Activated CD8-positive, alpha-beta memory T cell treated with anti-CD3 and anti-CD28 coated beads, Interleukin-2, amount 10 ng/mL, durations not matched to agents 7 days and 5 days (primary cell): ENCODE results near the gene ACVR1B. TPM values are rescaled to one million over a fixed set of nuclear protein-coding genes. Genes with fewer than 3 reads are reported as not detected.

Experiments used
- ATAC-seq: fragments of 150-1000 bp; cut with Tn5 transposase; one replicate; pipeline ENCODE4 v1.10.0; 2021; ENCODE audit warnings: moderate library complexity
- CTCF ChIA-PET: fragments of 350-600 bp; sonication (Branson Sonifier 250); formaldehyde crosslinking; loops from one replicate; lab custom pipeline; 2021; ENCODE audit warnings: antibody characterized with exemption; lab: Charles Lee
- DNase-seq: peaks from one replicate; pipeline ENCODE4 v3.0.0-alpha.2; 2020
- H3K27ac Mint-ChIP-seq: one replicate; pipeline ENCODE4 v1.8.0; 2021; ENCODE audit warnings: mild to moderate bottlenecking, mixed read lengths
- H3K27me3 Mint-ChIP-seq: one replicate; pipeline ENCODE4 v1.8.0; 2021; ENCODE audit warnings: mixed read lengths
- H3K36me3 Mint-ChIP-seq: one replicate; pipeline ENCODE4 v1.8.0; 2021; ENCODE audit warnings: mild to moderate bottlenecking, mixed read lengths
- H3K4me1 Mint-ChIP-seq: one replicate; pipeline ENCODE4 v1.8.0; 2021; ENCODE audit warnings: mixed read lengths
- H3K4me3 Mint-ChIP-seq: one replicate; pipeline ENCODE4 v1.8.0; 2021; ENCODE audit warnings: mild to moderate bottlenecking, moderate library complexity, mixed read lengths
- H3K9me3 Mint-ChIP-seq: one replicate; pipeline ENCODE4 v1.8.0; 2022; ENCODE audit warnings: low read depth, mixed read lengths
- total RNA-seq, 2 experiments: library from RNA; stranded (reverse); gene quantifications; one replicate each; pipeline ENCODE4 v1.2.3, GENCODE V29; 2021

Gene ACVR1B
- total RNA-seq, 2 experiments from 2014 or later, result 3.5 to 4.3 TPM

DNA sequence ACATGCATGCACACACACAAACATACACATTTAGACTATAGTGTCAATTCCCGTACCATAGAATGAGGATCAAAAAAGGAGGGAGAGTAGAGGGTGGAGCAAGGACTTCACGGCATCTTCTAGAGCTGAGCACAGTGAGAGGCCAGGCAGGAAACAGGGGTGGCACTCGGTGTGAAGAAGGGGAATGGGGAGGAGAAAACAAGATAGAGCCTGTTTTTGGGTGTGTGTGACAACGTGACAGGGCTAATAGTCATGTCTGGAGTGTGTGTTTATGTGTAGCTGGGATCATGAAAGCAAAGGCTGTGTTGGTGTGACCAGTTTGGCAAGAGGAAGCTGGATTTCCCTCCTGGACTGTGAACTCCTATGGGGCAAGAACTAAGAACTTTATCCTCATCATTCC, 9.9 kb upstream of the ACVR1B start:
- ATAC-seq (no peak), DNase-seq (no peak)
- H3K27me3 Mint-ChIP-seq, result peaks cover 37% of the 10 kb centered on the region
- peaks cover 3% of the 10 kb centered on the region for H3K36me3 Mint-ChIP-seq
- CTCF ChIA-PET, result interaction anchor here (0.9 to 1.7 kb wide), 2 partner anchors 29 to 84 kb away, joined by 3 read pairs; no protein-coding TSS in a partner anchor
- H3K27ac Mint-ChIP-seq, result no peak overlapping the region
- H3K9me3 Mint-ChIP-seq, result peaks cover 7% of the 10 kb centered on the region
- no peaks in the 10 kb centered on the region for H3K4me1 Mint-ChIP-seq
- H3K4me3 Mint-ChIP-seq, result no peak overlapping the region

DNA sequence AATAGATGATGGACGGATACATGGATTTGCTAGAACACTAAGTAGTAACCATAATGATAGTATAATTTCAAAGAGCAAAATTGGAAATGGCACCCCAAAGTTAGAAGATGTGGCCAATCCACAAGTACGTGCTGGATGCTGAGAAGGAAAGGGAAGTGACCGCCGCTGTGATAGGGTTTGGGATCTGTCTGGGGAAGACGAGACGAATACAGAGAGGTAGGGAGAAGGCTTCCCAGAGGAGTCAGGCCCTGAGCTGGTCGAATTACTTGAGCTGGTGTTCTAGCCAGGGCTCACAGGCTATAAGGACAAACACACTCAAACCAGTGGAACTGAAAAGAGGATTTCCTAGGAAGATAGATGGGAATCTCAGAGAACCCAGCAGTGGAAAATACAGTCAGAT, 9.4 kb upstream of the ACVR1B start:
- Mint-ChIP-seq H3K27me3 (peaks cover 38% of the 10 kb centered on the region), H3K4me3 (no peak overlapping the region), H3K4me1 (no peaks in the 10 kb centered on the region), H3K36me3 (peaks cover 3% of the 10 kb centered on the region), H3K27ac (no peak overlapping the region), H3K9me3 (peaks cover 7% of the 10 kb centered on the region)
- DNase-seq (no peak), ATAC-seq (no peak)
- CTCF ChIA-PET, result interaction anchor here (0.9 to 1.7 kb wide), 2 partner anchors 29 to 83 kb away, joined by 3 read pairs; no protein-coding TSS in a partner anchor

DNA sequence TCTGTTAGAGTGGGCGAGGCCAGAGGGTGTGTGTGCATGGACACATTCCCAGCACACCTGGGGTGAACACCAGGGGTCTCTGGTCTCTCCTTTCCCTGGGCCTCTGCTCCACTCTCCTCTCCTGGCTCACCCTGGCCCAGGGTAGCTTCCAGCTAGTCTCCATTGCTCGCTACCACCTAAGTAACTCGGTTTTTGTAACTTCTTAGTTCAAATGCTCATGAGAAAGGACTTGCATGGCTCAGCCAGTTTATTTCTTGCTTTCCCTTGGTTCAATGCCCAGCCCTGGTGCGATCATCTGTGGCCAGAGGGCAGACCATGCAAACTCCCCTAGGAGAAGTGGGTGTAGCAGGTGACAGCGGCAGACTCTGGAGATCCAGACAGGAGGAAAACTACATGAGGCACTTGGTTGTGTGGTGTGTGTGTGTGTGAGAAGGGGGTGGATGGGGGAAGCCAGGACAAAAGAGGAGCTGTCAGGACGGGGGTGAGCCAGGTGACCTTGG, 8.9 kb upstream of the ACVR1B start:
- peaks cover 3% of the 10 kb centered on the region for H3K36me3 Mint-ChIP-seq
- peaks cover 41% of the 10 kb centered on the region for H3K27me3 Mint-ChIP-seq
- H3K27ac Mint-ChIP-seq, result no peak overlapping the region
- CTCF ChIA-PET, result interaction anchor here (1.7 kb wide), 1 partner anchor 83 kb away, joined by 3 read pairs; no protein-coding TSS in a partner anchor
- no peak overlapping the region for H3K4me3 Mint-ChIP-seq
- DNase-seq, result no peak
- H3K4me1 Mint-ChIP-seq, result no peaks in the 10 kb centered on the region
- no peak for ATAC-seq
- peaks cover 9% of the 10 kb centered on the region for H3K9me3 Mint-ChIP-seq

DNA sequence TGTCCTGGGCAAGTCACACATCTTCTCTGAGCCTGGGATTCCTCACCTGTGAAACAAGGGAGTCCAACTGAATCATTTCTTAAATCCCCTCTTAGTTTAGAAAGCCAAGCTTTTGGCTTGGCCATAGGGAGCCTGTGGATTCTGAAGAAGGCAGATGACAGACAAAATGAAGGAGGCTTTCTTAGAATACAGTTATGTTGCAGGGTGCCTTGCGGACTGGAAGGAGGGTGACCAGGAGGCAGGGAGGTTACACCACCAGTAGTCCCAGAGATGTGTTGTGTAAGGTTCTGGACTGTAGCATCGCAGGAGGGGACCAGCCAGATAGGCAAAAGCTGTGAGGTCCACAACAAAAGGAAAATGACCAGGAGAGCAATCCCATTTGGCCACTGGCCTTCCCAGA, 8.2 kb upstream of the ACVR1B start:
- H3K9me3 Mint-ChIP-seq, result peaks cover 9% of the 10 kb centered on the region
- DNase-seq (no peak), ATAC-seq (no peak)
- H3K36me3 Mint-ChIP-seq, result peaks cover 3% of the 10 kb centered on the region
- CTCF ChIA-PET, result interaction anchor here (0.9 kb wide), 1 partner anchor 21 kb away, joined by 3 read pairs; no protein-coding TSS in a partner anchor
- H3K4me3 Mint-ChIP-seq, result no peak overlapping the region
- H3K27ac Mint-ChIP-seq, result no peak overlapping the region
- H3K4me1 Mint-ChIP-seq, result no peaks in the 10 kb centered on the region
- peaks cover 46% of the 10 kb centered on the region for H3K27me3 Mint-ChIP-seq

DNA sequence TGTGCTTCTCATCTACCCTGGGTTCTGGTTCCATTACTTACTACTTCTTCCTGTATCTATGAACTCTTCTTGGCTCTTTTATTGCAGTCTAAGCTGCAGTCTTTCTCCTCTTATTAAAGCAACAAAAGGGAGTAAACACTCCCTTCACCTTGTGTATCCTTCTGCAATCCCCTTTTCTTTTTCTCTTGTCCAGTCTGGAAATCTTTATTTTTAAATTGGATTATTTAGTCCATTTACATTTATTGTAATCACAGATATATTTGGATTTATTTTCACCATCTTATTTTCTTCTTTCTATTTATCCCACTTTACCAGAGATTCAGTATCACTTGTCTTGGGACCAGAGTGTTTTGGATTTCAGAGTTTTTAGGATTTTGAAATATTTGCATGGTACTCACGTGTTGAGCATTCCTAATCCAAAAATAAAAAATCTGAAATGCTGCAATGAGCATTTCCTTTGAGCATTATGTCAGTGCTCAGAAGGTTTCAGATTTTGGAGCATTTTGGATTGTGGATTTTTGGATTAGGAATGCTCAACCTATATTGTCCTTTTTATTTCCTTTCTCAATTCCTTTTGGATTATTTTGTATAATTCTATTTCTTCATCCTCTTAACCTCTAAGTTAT, 6.8 kb upstream of the ACVR1B start:
- no peak for DNase-seq
- CTCF ChIA-PET, result no interaction called here
- H3K27me3 Mint-ChIP-seq, result peaks cover 55% of the 10 kb centered on the region

DNA sequence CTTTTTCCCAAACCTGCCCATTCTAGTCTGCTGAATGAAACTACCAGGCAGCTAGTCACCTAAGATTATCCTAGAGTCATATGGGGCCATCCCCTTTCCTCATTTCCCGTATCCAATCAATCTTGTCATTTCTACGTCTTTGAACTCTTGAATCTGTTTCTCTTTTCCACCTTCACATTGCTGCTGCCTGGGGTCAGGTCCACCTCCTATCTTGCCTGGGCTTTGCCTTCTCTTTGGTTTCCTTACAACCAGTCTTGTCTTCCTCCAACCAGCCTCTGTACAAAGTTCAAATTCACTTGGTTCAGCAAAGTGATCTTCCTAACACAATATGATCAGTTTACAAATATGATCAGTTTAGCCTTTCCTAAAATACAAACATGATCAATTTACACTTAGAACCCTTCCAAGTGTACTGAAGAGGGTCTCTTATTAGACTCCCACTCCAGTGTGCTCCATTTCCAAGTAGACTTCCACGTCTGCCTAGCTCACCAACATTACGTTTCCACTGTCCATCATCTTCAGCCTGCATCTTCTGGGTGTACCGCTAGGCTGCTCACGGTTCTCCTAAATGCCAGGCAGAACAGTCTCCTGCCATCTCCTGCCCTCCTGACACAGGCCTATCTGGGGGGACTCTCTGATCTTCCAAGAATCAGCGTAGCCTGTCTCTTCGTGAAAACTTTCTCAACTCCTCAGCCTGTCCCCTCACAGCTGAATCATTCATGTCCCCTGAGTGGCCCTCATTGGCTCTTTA, 4.1 kb upstream of the ACVR1B start:
- peaks cover 3% of the 10 kb centered on the region for H3K36me3 Mint-ChIP-seq
- H3K4me1 Mint-ChIP-seq, result peaks cover 5% of the 10 kb centered on the region
- H3K4me3 Mint-ChIP-seq, result no peak overlapping the region
- DNase-seq, result no peak
- no peak overlapping the region for H3K27ac Mint-ChIP-seq
- CTCF ChIA-PET, result interaction anchor here (1.0 to 1.4 kb wide), 2 partner anchors 24 to 73 kb away, joined by 3 to 7 read pairs; no protein-coding TSS in a partner anchor
- H3K9me3 Mint-ChIP-seq, result peaks cover 9% of the 10 kb centered on the region
- H3K27me3 Mint-ChIP-seq, result peaks cover 55% of the 10 kb centered on the region
- ATAC-seq, result no peak

More for the DNA sequence above, 6.8 kb upstream of the ACVR1B start:
- Mint-ChIP-seq H3K9me3 (peaks cover 9% of the 10 kb centered on the region), H3K36me3 (peaks cover 3% of the 10 kb centered on the region), H3K27ac (no peak overlapping the region), H3K4me3 (no peak overlapping the region), H3K4me1 (no peaks in the 10 kb centered on the region)
- no peak for ATAC-seq

DNA sequence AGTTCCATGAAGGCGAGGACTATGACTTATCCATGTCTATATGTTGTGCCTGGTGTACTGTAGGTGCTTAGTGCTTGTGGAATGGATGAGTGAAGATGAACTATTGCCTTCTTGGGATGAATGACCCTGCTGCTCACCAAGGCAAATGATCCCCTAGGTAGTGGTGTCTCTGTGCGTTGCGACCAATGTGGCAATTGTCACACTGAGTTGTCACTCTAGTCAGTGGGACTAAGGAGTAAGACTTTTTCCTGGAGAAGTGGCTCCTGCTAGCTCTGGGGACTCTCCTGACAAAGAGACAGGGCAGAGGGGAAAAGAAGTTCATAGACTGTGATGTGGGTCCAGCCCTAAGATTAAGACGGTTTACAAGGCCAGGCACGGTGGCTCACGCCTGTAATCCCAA, 3.4 kb upstream of the ACVR1B start:
- Mint-ChIP-seq H3K4me1 (peaks cover 9% of the 10 kb centered on the region), H3K4me3 (no peak overlapping the region), H3K27me3 (peaks cover 60% of the 10 kb centered on the region), H3K36me3 (peaks cover 3% of the 10 kb centered on the region), H3K9me3 (peaks cover 9% of the 10 kb centered on the region), H3K27ac (no peak overlapping the region)
- CTCF ChIA-PET, result no interaction called here
- DNase-seq, result no peak
- ATAC-seq, result no peak

DNA sequence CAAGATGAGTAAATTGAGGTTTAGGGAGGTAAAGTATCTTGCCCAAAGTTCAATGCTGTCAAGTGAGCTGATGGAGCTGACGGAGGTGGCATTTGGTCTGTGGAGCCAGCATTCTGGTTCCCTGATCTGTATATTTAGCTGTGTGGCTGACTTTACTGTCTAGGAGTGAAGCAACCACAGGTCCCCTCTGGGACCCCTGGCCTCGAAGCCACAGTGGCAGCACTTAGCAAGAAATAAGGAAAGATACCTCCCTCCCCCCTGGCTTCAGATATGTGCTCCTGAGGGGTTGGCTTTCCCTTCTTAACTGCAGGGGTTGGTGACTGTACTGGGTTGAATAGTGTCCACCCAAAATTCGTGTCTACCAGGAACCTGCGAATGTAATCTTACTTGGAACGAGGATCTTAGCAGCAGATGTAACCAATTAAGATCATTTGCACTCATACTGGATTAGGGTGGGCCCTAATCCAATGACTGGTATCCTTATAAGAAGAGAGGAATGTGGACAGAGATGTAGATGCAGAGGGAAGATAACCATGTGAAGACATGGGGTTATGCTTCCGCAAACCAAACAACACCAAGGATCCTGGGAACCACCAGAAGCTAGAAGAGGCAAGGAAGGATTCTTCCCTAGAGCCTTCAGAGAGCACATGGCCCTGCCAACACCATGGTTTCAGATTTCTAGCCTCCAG, 2.0 kb upstream of the ACVR1B start:
- H3K4me1 Mint-ChIP-seq, result peaks cover 9% of the 10 kb centered on the region
- H3K27ac Mint-ChIP-seq, result no peak overlapping the region
- H3K27me3 Mint-ChIP-seq, result peaks cover 63% of the 10 kb centered on the region
- H3K4me3 Mint-ChIP-seq, result no peak overlapping the region
- DNase-seq (no peak), ATAC-seq (no peak)
- peaks cover 6% of the 10 kb centered on the region for H3K9me3 Mint-ChIP-seq
- peaks cover 1% of the 10 kb centered on the region for H3K36me3 Mint-ChIP-seq
- CTCF ChIA-PET, result interaction anchor here (1.1 to 3.8 kb wide), 3 partner anchors 22 to 67 kb away, joined by 4 to 14 read pairs (median 5); no protein-coding TSS in a partner anchor

DNA sequence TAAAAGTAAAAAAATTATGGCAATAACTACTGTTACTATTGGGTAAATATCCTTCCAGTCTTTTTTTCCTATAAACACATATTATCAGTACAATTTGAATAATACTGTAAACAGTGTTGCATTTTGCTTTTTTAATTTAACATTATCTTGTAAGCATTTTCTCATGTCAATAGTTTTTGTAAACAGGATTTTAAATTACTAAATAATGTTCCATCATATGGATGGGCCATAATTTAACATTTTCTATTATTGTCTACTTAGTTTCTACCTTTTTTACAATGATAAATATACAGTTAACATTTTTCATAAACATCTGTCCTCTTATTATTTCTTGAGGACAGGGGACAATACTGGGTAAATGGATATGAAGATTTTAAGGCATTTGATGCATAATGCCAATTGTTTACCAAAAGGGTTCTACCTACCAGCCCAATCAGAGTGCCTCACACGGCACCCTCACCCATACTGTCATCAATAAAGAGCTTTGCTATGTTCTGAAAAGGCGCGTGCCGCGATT, 759 bp upstream of the ACVR1B start:
- Mint-ChIP-seq H3K9me3 (peaks cover 4% of the 10 kb centered on the region), H3K4me1 (peaks cover 10% of the 10 kb centered on the region), H3K27ac (peak overlapping the region; percentile 21), H3K27me3 (peaks cover 63% of the 10 kb centered on the region), H3K36me3 (no peaks in the 10 kb centered on the region), H3K4me3 (peak overlapping the region; percentile 83)
- ATAC-seq (no peak), DNase-seq (no peak)
- CTCF ChIA-PET, result interaction anchor here (0.7 to 3.8 kb wide), 7 partner anchors 20 to 69 kb away, joined by 3 to 14 read pairs (median 4); no protein-coding TSS in a partner anchor

DNA sequence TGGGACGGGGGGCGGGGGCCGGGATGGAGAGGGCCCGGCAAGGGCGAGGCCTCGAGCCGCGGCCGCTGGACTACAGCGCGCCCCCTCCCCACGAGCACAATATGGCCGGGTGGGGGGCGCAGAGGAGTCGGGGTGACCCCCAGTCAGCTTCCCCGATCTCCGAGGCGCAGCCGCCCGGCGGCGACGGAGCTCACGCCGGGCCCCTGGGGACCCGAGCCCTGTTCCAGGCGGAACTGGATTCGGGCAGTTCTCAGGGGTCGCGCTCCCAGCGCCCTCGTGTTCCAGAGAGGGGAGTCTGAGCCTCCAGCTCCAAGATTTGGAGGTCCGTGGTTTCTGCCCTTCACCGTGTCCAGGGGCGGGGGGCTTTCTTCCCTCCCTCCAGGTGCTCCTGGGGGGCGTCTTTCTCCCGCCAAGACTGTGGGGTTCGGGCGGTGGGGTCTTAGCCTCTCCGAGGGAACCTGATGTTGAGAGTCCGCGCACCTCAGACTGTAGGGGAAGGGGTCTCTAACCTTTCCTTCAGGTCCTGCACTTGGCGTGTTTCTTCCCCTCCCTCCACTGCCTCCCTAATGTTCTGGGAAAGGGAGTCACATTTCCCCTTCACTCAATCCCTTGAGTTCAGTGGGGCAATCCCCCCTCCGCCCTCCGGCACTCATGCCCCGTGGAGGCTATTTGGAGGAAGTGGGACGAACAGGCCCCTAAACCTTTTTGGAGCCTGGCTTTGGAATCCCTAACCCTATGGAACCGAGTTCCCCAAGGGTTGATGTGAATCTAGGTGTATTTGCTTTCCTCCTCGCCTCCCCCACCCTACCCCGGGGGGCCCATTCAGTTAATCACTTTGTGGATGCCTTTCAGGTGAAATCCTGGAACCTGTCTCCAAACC, 584 bp downstream of the ACVR1B start:
- CTCF ChIA-PET, result interaction anchor here (1.0 to 3.8 kb wide), 3 partner anchors 19 to 73 kb away, joined by 4 to 14 read pairs (median 4); no protein-coding TSS in a partner anchor
- ATAC-seq, result no peak
- Mint-ChIP-seq H3K4me1 (peaks cover 10% of the 10 kb centered on the region), H3K36me3 (no peaks in the 10 kb centered on the region), H3K27me3 (peaks cover 57% of the 10 kb centered on the region), H3K9me3 (peaks cover 2% of the 10 kb centered on the region), H3K4me3 (peak overlapping the region; percentile 45), H3K27ac (no peak overlapping the region)
- DNase-seq, result peak; percentile 38

DNA sequence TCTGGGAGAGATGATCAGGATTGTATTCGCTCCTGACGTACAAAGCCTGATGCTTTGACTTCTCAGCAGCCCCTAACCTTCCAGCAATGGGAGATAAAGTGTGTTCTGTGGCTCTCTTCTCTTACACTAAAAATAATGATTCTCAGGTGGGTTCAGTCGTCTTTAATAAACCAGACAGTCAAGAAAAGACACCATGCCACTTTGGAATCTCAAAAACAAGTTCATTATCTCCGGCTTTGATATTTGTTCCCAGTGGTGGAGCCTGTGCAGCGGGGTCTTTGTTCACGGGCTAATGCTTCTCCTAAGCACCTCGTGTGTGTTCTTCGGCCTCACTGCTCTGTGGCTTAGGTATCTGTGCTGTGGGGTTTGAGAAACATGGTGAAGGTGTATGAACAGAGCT, 1.6 kb downstream of the ACVR1B start:
- H3K9me3 Mint-ChIP-seq, result no peaks in the 10 kb centered on the region
- peaks cover 47% of the 10 kb centered on the region for H3K27me3 Mint-ChIP-seq
- DNase-seq (peak; percentile 1), ATAC-seq (no peak)
- H3K4me1 Mint-ChIP-seq, result peaks cover 10% of the 10 kb centered on the region
- CTCF ChIA-PET, result interaction anchor here (0.8 to 1.0 kb wide), 2 partner anchors 18 to 33 kb away, joined by 3 to 6 read pairs; no protein-coding TSS in a partner anchor
- H3K36me3 Mint-ChIP-seq, result no peaks in the 10 kb centered on the region
- H3K4me3 Mint-ChIP-seq, result no peak overlapping the region
- no peak overlapping the region for H3K27ac Mint-ChIP-seq

DNA sequence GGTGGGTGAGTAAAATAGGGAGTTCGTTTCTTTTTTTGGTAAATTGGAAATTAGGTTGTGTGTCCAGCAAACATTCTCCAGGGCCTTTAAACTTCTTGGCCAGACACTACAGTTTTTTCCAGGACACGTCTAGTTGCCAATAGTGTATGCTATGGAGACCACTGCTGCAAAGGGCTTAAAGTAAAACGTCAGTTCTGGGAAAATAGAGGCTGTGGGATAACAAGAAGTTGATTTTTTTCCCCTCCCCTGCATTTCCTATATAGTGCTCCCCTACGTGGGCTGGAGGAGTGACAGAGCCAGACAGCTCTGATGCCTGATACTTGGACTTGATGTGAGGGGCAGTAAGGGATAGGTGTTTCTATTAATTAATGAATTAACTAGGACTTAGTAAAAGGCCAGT, 2.4 kb downstream of the ACVR1B start:
- CTCF ChIA-PET, result interaction anchor here (0.8 to 1.0 kb wide), 2 partner anchors 17 to 34 kb away, joined by 3 to 6 read pairs; no protein-coding TSS in a partner anchor
- Mint-ChIP-seq H3K9me3 (no peaks in the 10 kb centered on the region), H3K27ac (no peak overlapping the region), H3K27me3 (peaks cover 41% of the 10 kb centered on the region), H3K36me3 (no peaks in the 10 kb centered on the region), H3K4me3 (no peak overlapping the region), H3K4me1 (peaks cover 10% of the 10 kb centered on the region)
- DNase-seq (no peak), ATAC-seq (no peak)
